Glomerular endothelial cell (primary cell): ENCODE measurements around the gene MTO1. TPM values are rescaled to one million over a fixed set of nuclear protein-coding genes. Genes with fewer than 3 reads are reported as not detected.
A peak's percentile ranks its signal among the peaks of the same experiment; 100 is the strongest.
"Not testable (repeated sequence)": the region's sequence is repeated elsewhere in the genome, so short reads cannot be mapped to it uniquely, and the experiment has no call there.

Source experiments
- DNase-seq: peaks from one replicate; pipeline ENCODE4 v3.0.0-alpha.2; 2011; ENCODE audit warnings: low read depth, low spot score; ENCODE audit errors: extremely low read depth
- total RNA-seq: library from RNA; depleted of rRNA; stranded (reverse); fragments of >200 nt; gene quantifications from 2 replicates; pipeline ENCODE4 v1.2.3, GENCODE V29; 2015

Gene MTO1
- total RNA-seq, 1 donor from 2014 or later = 17.7 TPM

DNA sequence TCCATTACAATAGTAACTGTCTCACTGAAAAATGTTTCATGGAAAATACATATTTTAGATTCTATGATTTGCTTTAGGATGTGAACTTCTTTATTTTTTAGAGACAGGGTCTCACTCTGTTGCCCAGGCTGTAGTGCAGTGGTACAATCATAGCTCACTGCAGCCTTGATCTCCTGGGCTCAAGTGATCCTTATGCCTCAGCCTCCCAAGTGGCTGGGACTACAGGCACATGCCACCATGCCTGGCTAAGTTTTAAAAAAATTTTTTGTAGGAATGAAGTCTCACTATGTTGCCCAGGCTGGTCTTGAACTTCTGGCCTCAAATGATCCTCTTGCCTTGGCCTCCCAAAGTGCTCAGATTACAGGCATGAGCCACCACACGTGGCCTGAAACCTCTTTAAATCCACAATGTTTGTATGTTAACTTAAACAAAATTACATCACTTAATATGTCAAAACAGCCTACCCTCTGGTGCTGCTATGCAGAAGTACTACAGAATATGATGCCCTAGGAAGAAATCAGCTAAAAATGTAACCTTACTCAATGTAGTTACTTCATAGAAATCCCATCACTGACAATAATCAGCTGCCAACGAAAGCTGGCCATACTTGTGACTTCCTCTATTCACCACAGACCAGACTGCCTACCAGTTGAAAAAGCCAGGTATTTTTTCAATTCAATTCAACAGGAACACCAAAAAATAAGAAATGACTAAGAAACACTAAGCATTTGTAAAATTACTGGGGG, 41.7 kb downstream of the MTO1 start:
- DNase-seq = no peak

DNA sequence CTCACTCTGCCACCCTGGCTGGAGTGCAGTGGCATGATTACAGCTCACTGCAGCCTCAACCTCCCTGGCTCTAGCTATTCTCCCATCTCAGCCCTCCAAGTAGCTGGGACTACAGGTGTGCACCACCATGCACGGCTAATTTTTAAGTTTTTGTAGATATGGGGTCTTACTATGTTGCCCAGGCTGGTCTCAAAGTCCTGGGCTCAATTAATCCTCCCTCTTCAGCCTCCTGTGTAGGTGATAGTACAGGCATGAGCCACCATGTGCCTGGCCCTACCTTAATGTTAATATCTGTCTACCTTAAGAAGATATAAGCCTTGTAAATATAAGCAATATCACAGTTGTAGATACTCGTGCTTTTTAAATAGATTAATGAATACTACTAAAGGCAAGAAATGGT, 42.6 kb downstream of the MTO1 start:
- no peak for DNase-seq

DNA sequence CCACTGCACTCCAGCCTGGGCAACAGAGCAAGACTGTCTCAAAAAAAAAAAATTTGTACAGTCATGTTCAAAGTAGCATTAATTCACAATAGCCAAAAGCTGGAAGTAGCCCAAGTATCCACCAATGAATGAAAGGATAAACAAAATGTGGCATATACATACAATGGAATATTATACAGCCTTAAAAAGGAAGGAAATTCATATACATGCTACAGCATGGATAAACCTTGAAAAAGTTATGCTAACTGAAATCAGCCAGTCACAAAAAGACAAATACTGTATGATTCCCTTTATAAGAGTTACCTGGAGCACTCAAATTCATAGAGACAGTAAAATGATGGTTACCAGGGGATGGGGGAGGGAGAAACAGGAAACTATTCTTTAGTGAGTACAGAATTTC, 43.6 kb downstream of the MTO1 start:
- DNase-seq = no peak

DNA sequence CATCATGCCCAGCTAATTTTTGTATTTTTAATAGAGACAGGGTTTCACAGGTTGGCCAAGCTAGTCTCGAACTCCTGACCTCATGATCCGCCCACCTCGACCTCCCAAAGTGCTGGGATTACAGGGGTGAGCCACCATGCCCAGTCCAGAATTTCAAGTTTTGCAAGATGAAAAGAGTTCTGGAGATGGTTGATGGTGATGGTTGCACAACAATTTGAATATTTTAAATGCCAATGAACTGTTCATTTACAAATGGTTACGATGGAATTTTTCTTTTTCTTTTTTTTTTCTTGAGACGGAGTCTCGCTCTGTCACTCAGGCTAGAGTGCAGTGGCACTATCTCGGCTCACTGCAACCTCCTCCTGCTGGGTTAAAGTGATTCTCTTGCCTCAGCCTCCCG, 44.2 kb downstream of the MTO1 start:
- DNase-seq = not testable (repeated sequence)

DNA sequence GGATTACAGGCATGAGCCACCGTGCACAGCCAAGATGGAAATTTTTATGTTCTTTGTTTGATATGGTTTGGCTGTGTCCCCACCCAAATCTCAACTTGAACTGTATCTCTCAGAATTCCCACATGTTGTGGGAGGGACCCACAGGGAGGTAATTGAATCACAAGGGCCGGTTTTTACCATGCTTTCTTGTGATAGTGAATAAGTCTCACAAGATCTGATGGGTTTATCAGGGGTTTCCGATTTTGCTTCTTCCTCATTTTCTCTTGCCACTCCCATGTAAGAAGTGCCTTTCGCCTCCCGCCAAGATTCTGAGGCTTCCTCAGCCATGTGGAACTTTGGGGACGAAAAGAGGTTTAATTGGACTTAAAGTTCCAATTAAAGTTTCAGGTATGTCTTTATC, 44.7 kb downstream of the MTO1 start:
- no peak for DNase-seq

DNA sequence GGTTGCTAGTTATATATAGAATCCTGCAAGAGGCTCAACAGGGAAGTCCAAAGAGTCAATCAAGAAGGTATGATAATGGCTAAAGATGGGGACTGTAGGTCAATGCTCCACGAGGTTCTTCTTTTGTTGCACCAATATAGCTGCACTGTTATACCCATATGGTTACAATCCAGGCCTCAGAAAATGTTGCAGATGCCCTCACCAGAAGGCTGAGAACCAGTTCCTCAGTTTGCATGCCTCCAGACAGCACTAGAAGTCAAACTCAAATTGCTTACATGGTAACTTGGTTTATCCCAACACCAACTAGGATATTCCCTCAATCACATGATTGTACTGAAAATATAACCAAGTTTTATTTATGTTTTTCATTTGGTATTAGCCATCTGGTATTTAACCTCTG, 47.2 kb downstream of the MTO1 start:
- no peak for DNase-seq

DNA sequence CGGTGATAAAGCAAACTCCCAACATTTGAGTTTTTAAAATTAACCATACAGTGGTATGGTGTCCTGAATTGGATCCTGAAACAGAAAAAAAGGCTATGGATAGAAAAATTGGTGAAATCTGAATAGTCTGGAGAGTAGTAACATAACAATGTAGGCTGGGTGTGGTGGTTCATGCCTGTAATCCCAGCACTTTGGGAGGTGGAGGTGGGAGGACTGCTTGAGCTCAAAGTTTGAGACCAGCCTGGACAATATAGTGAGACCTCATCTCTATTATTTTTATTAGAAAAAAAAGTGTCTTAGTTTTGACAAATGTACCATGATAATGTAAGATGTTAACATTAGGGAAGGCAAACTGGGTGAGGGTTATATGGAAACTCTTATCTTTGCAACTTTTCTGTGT, 48.3 kb downstream of the MTO1 start:
- no peak for DNase-seq

DNA sequence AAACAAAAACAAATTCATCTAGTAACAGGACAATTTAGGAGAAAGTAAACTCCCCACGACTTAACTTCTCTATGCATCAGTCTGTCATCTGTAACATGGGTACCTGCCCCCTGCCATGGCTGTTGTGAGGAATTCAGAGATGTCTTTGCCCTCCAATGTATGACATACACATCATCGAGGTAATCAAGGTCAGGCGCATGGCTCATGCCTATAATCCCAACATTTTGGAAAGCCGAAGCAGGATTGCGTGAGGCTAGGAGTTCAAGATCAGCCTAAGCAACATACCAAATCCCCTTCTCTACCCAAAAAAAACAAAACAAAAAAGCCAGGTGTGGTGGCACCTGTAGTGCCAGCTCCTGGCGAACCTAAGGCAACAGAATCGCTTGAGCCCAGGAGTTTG, 50.3 kb downstream of the MTO1 start:
- no peak for DNase-seq

DNA sequence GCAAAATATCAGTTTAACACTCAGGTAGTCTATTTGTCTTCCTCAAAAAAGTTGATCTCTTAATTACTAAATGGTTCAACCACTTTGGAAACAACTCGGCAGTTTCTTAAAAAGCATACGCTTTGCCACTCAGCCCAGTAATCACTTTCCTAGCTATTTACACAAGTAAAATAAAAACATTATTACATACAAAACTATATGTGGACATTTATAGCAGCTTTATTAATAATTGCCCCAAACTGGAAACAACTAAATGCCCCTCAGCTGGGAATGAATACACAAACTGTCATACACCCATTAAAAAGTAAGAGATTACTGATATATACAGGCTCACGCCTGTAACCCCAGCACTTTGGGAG, 51.9 kb downstream of the MTO1 start:
- no peak for DNase-seq

DNA sequence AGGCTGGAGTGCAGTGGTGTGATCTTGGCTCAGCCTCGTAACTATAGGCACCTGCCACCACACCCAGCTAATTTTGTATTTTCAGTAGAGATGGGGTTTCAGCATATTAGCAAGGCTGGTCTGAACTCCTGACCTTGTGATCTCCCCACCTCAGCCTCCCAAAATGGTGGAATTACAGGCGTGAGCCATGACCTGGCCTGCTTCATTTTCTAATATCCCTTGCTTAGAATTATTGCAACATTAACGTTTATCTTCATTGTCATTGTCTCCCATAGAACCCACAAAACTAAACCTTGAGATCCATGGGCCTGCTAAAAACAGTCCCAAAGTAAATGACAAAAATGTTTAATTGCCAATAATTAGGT, 53.2 kb downstream of the MTO1 start:
- no peak for DNase-seq

DNA sequence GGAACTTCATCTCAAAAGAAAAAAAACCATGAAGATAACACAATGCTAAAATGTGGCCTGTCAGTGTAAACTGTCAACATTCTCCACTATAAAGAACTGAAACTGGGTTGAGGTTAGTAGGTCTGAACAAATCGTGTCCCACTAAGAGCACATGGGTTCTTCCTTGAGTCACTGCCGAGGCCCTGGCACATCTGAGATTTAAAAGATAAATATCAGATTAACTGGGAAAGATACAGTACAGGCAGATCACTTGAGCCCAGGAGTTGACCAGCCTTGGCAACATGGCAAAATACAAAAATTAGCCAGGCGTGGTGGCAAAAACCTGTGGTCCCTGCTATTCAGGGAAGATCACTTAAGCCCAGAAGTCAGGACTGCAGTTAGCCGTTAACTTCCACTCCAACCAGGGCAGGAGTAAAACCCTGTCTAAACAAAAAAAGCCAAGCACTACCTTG, 53.7 kb downstream of the MTO1 start:
- DNase-seq = no peak

DNA sequence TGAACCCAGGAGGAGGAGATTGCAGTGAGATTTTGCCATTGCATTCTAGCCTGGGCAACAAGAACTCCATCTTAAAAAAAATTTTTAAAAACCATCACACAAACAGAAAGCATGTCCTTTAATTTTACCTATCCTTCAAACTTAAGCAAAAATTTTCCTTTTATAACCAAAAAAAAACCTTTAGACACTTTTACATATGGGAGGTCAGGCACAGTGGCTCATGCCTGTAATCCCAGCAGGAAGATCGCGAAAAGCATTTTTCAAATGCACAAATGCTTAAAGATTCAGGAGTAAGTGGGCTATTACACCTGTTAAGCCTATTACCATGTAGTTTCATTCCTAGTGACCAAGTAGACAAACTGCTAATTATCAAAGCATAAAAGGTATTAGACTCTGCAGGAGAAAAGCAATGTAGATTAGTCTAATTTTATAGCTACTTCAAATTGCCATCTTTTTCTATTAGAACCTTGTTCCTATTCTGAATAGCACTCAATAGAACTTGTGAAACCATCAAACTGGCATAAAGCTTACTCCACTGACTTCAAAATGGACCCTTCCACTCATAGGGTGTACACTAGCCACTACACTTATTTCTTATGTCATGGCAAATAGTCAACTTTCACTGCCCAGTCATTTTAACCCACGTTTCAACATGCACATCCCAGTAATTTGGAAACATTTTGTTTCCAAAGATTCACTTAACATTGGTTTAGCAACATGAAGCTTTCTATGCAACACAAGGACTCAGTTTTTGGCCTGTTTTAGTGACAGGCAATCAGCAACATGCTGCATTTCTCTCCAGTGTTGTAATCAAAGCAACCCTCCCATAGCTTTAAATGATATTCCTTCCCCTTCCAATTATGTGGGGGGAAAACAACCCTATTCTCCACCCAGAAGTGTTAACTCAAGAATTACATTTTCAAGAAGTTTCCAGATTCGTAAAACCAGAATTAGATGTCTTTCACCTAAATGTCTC, 55.3 kb downstream of the MTO1 start:
- no peak for DNase-seq

DNA sequence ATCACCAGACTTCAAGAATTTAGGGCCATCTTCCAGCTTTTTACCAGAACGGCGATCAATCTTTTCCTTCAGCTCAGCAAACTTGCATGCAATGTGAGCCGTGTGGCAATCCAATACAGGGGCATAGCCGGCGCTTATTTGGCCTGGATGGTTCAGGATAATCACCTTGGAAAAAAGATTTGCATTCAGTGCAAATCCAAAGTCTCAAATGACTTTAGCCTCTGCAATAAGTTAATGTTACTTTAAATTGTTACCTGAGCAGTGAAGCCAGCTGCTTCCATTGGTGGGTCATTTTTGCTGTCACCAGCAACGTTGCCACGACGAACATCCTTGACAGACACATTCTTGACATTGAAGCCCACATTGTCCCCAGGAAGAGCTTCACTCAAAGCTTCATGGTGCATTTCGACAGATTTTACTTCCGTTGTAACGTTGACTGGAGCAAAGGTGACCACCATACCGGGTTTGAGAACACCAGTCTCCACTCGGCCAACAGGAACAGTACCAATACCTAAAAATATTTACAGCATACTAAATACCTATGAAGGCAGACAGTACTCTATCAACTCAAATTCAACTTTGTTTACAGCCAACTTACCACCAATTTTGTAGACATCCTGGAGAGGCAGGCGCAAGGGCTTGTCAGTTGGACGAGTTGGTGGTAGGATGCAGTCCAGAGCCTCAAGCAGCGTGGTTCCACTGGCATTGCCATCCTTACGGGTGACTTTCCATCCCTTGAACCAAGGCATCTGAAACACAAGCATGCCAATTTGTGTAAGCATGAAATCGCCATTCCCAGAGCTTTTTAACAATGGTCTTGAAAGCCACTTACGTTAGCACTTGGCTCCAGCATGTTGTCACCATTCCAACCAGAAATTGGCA, 56.8 kb downstream of the MTO1 start:
- DNase-seq = not testable (repeated sequence)

DNA sequence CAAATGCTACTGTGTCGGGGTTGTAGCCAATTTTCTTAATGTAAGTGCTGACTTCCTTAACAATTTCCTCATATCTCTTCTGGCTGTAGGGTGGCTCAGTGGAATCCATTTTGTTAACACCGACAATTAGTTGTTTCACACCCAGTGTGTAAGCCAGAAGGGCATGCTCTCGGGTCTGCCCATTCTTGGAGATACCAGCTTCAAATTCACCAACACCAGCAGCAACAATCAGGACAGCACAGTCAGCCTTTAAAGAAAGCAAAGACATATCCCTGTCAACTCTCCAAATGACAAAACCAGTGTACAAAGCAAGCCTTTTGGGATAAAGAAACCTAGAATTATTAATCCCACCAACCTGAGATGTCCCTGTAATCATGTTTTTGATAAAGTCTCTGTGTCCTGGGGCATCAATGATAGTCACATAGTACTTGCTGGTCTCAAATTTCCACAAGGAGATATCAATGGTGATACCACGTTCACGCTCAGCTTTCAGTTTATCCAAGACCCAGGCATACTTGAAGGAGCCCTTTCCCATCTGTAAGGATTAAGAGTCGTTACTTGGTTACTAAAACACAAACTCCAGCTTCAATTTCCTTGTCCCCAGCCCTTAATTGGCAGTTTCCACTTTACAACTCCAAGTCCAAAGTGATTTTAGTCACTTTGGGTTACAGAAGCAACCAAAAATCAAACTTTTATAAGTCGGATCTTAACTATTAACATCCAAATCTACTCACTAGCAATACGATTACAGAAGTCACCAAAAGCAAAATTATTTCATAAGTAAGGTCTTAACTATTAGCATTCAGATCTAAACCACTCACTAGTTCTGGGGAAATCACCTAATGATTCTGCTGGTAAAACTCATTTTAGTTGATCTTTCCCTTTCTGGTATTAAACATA, 57.7 kb downstream of the MTO1 start:
- DNase-seq = not testable (repeated sequence)

DNA sequence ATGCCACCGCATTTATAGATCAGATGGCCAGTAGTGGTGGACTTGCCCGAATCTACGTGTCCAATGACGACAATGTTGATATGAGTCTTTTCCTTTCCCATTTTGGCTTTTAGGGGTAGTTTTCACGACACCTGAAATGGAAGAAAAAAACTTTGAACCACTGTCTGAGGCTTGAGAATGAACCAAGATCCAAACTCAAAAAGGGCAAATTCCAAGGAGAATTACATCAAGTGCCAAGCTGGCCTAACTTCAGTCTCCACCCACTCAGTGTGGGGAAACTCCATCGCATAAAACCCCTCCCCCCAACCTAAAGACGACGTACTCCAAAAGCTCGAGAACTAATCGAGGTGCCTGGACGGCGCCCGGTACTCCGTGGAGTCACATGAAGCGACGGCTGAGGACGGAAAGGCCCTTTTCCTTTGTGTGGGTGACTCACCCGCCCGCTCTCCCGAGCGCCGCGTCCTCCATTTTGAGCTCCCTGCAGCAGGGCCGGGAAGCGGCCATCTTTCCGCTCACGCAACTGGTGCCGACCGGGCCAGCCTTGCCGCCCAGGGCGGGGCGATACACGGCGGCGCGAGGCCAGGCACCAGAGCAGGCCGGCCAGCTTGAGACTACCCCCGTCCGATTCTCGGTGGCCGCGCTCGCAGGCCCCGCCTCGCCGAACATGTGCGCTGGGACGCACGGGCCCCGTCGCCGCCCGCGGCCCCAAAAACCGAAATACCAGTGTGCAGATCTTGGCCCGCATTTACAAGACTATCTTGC, 58.6 kb downstream of the MTO1 start:
- no peak for DNase-seq

DNA sequence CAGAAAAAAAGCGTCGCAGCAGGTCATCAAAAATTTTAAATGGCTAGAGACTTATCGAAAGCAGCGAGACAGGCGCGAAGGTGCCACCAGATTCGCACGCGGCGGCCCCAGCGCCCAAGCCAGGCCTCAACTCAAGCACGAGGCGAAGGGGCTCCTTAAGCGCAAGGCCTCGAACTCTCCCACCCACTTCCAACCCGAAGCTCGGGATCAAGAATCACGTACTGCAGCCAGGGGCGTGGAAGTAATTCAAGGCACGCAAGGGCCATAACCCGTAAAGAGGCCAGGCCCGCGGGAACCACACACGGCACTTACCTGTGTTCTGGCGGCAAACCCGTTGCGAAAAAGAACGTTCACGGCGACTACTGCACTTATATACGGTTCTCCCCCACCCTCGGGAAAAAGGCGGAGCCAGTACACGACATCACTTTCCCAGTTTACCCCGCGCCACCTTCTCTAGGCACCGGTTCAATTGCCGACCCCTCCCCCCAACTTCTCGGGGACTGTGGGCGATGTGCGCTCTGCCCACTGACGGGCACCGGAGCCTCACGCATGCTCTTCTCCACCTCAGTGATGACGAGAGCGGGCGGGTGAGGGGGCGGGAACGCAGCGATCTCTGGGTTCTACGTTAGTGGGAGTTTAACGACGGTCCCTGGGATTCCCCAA, 59.3 kb downstream of the MTO1 start, which contains the start of gene EEF1A1:
EEF1A1 (minus strand) TSS at position 345 of the 663 bp plus-strand sequence. CDS start 1,006 bp downstream, outside the sequence.
- peak; percentile 96 for DNase-seq

DNA sequence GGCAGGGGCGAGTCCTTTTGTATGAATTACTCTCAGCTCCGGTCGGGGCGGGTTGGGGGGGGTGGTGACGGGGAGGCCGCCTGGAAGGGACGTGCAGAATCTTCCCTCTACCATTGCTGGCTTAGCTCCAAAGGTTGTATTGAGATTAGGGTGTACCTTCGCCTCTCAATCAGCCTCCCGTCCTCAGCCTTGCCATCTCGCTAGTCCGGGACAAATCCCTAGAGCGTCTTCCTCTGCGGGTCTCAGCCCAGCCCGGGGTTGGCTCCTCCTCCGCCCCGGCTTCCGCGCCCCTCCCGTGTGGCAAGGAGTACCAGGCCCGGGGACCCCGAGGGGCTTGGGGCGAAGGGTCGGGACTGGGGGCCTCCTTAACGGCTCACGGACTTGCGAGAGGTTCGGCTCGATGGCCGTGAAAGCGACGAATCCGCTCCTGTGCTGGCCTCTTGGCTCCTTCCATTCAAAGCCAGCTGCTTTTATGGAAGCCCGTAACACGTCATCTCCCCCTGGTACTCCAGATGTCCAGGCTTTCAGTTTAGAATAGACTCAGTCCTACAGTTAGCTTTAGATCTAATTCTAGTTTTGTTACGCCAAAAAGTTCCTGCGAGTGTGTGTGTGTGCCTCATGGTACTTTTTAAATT, 59.9 kb downstream of the MTO1 start:
- DNase-seq = no peak
